Hepatocyte (in vitro differentiated cells): ENCODE data around the gene SLC5A4.

Experiments used
- CTCF ChIP-seq: fragments of 200-600 bp; sonication (generic); IDR thresholded peaks from 2 replicates; pipeline ENCODE4 v1.5.1; 2016; ENCODE audit warnings: antibody characterized with exemption, mild to moderate bottlenecking; ENCODE audit not compliant: poor library complexity
- EZH2 ChIP-seq: fragments of 200-600 bp; sonication (generic); IDR thresholded peaks from 2 replicates; pipeline ENCODE4 v1.6.1; 2016; ENCODE audit warnings: antibody characterized with exemption, mild to moderate bottlenecking, borderline replicate concordance
- EZH2phosphoT487 ChIP-seq: fragments of 200-600 bp; sonication (generic); IDR thresholded peaks from one replicate; pipeline ENCODE4 v1.6.1; 2018; ENCODE audit warnings: antibody characterized with exemption, mild to moderate bottlenecking, low read depth, moderate library complexity; ENCODE audit not compliant: unreplicated experiment, severe bottlenecking

GRCh38 chr22:32269316-32269715 is 14.2 kb upstream of the SLC5A4 start:
- TF ChIP-seq EZH2, result no peak
- TF ChIP-seq CTCF, result no peak
- TF ChIP-seq EZH2phosphoT487, result no peak
